NCI-H345 (cell line): Measurements from ENCODE around the gene TXNDC2.
"Not testable (repeated sequence)": the region's sequence is repeated elsewhere in the genome, so short reads cannot be mapped to it uniquely, and the experiment has no call there.

Experiments used
- DNase-seq: peaks from one replicate; lab custom pipeline; 2025; lab: John Stamatoyannopoulos, UW

The TXNDC2 gene

GRCh38 chr18:9885170-9886004 lies at the start of gene TXNDC2:
Gene TXNDC2 (plus strand): TSS chr18:9885973. CDS start chr18:9886681, 708 bp downstream.
- DNase-seq = no peak

DNA sequence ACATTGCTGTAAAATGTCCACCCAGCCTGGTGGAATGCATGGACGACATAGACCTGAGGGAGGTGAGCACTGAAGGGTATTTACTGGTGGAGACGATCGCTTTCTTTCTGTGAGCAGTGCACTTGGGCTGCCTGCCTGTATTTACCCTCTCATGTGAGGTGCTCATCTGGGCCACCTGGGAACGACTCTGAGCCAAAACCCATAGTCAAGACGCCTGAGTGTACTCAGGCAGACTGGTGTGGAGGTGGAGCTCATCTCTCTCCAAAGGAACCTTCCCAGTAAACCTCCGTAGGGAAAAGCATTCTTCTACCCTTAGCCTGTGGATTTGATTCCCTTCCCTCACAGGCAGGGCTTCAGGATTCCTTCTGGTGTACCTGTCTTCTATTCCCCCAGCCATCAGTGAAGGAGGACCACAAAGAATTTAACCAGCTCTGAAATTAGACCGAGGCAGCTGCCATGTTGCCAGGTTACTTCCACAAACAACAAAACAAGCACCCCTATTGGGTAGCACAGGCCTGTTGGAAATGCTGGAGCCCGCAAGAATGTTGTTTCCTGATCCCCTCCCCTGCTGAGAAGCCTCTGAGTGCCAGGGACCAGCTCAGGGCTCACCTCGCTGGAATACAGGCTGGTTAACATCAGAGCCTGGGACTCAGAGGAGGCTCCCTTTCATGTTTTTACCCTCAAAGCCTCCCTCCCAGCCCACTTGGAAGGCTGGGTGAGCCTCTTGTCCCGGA lies 47.5 kb upstream of the TXNDC2 start:
- peak; percentile 60 for DNase-seq

- no peak for DNase-seq
Observed at GRCh38 chr18:9839211-9839610, 46.6 kb upstream of the TXNDC2 start.

DNA sequence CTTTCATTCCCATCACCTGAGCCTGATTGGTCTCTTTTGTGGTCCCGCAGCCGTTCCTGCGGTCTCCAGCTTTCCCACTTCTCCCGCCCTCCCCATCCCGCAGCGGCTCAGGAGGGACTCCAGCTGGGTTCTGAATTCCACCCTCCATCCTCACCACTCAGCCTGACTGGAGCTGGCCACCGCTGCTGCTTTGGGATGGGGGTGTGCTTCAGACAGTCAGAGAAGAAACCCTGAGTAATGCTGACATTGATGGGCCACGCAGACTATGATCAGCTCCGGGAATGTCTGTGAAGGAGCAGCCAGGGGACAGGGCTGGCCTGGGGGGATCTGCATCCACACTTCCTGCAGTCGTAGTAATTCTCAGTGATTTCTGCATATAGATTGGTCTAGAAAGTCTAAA lies 45.9 kb upstream of the TXNDC2 start:
- DNase-seq = no peak

DNA sequence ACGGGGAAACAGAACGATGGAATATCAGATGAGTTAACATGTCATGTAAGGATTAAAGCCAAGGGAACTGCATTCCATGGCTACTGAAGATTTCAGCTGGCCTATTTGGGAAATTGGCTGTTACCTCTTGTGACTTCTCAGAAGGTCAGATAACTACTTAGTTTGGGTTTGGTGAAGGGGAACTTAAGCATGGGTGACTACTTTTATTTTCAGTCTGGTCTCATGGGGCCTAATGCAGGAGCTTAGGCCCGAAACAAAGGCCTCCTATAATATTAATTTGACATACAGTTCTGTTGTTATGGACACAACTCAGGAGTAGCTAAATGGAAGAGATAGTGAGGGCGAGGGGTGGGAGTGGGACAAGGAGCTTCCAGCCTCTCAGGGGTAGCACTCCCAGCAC lies 44.0 kb upstream of the TXNDC2 start:
- no peak for DNase-seq

GRCh38 chr18:9842448-9842847 lies 43.3 kb upstream of the TXNDC2 start:
- no peak for DNase-seq

DNA sequence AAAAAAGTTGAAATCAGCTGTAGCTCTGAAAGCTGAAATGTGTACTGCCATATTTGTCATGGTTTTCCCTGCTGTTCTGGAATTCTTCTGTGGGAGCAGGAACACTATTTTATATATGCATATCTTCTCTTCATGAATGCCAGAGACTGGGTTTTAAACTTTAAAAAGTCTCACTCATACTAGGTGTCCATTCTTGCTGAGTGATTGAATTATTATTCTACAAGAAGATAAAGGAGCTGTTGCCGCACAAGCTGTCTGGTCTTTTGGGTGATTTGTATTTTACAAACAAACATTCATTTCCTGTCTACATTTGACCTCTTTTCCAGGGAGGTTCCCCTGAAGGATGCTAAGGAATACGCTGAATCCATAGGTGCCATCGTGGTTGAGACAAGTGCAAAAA lies 40.5 kb upstream of the TXNDC2 start:
- no peak for DNase-seq

DNA sequence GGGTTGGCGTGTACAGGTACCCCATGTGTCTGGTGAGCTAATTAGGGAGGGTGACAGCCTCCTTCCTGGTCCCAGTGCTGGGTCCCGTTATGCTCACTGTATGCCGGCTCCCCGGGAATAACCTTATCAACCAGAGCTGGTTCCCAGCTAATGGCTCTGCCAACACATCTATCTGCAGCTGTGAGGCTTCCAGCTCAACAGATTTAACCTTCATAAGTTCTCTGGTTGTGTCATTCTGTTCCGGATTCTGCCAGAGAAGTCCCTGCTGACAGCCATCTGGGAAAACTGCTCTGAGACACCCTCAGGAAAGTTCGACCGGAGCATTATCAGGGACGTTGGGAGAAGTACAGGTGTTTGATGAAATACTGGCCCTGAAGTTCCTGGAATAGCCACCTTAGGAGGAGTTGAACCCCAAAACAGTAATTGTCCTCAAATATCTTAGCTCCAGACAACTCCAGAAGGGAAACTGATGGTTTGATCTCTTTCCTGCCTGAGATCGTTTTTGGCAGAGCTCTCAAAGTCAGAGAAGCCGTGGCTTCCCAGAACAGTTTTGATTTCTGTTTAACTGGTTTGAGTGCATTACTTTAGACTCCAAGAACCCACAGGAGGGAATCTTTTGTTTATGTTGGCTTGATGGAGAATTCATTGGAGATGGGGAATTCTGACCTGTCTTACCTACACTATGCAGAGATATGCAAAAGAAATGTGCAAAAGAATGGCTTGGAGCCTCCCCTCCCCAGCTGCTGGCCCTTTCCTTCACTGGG lies 39.4 kb upstream of the TXNDC2 start:
- DNase-seq = no peak

DNA sequence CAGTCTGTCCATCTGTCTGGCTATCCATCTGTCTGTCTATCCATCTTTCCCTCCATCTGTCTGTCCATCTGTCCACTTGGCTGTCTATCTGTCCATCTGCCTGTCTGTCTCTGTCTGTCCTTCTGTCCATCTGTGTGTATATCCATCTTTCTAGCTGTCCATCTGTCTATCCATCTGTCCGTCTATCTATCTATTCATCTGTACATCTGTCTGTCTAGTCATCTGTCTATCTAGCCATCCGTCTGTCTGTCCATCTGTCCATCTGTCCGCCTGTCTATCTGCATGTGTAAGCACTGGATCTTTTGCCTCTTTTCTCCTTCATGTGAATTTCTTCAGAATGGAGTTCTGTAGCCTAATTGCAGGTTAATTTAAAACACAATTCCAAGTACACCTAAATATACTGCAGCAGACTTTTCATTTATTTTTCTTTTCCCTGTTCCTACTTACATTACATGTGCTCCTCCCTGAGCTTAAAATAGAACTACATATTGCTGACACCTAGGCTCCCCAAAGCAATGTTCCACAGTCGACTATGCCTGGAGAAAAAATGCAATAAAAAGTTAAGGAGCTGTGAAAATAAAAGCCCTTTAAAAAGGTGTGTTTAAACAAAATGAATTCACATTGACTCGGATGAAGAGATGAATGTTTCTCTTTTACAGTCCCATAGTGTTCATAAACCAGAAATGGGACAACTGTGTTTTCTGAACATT lies 37.4 kb upstream of the TXNDC2 start:
- DNase-seq = no peak

- DNase-seq = no peak
Observed at GRCh38 chr18:9849407-9850283, 36.1 kb upstream of the TXNDC2 start.

- no peak for DNase-seq
Observed at GRCh38 chr18:9850309-9850708, 35.5 kb upstream of the TXNDC2 start.

DNA sequence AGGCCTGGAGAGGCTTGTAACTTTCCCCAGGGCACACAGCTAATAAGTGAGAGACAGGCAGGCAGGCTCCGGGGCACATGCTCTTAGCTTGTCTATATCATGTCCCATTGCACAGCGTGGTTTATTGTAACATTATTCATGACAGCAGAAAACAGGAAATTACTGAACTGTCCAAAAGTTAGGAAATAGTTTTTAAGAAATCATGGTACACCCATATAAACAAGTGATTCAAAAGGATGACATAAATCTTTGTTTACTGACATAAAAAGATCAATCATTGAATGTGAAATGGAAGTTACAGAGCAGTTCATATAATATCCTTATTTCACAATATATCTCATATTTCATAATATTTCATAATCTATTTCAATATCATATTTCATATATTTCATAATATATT lies 34.3 kb upstream of the TXNDC2 start:
- no peak for DNase-seq

GRCh38 chr18:9852266-9853081 lies 33.3 kb upstream of the TXNDC2 start:
- DNase-seq = no peak

GRCh38 chr18:9854801-9855676 lies 30.7 kb upstream of the TXNDC2 start:
- DNase-seq = no peak

- no peak for DNase-seq
Observed at GRCh38 chr18:9855681-9856080, 30.1 kb upstream of the TXNDC2 start.

- no peak for DNase-seq
Observed at GRCh38 chr18:9856092-9856491, 29.7 kb upstream of the TXNDC2 start.

- not testable (repeated sequence) for DNase-seq
Observed at GRCh38 chr18:9857479-9857998, 28.2 kb upstream of the TXNDC2 start.

GRCh38 chr18:9858642-9859041 lies 27.1 kb upstream of the TXNDC2 start:
- DNase-seq = no peak

DNA sequence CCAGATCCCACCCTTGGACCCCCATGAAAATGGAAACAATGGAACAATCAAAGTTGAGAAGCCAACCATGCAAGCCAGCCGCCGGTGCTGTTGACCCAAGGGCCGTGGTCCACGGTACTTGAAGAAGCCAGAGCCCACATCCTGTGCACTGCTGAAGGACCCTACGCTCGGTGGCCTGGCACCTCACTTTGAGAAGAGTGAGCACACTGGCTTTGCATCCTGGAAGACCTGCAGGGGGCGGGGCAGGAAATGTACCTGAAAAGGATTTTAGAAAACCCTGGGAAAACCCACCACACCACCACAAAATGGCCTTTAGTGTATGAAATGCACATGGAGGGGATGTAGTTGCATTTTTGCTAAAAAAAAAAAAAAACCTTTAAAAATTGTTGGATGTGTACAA lies 26.5 kb upstream of the TXNDC2 start:
- DNase-seq = no peak
